ENCODE measurements around the gene ATP1B1.

ATP1B1 gene

GRCh38 chr1:169090900-169091311 lies 15.6 kb upstream of the ATP1B1 start:
- no peaks in the 10 kb centered on the region for H4K20me1 ChIP-seq (ENCODE audit: insufficient read depth, low read length)
- H2AFZ ChIP-seq (ENCODE audit: low read length), result no peak overlapping the region
- no peak overlapping the region for H3K27ac ChIP-seq (ENCODE audit: low read length)
- no peaks in the 10 kb centered on the region for H3K79me2 ChIP-seq (ENCODE audit: low read length)
- no peak overlapping the region for H3K4me2 ChIP-seq (ENCODE audit: low read depth, low read length)
- H3K27me3 ChIP-seq (replicated peaks; ENCODE audit: insufficient read depth, low read length), result no peaks in the 10 kb centered on the region
- no peaks in the 10 kb centered on the region for H3F3A ChIP-seq (ENCODE audit: insufficient read depth, low read length)
- TF ChIP-seq EZH2 (optimal IDR thresholded peaks at IDR 0.05; ENCODE audit: low read depth, low read length) (no peak), CTCF (IDR thresholded peaks at IDR 0.05; ENCODE audit: low read length) (no peak), EZH2phosphoT487 (IDR thresholded peaks at IDR 0.05; ENCODE audit: low read length) (no peak)
- H3K9me3 ChIP-seq (replicated peaks; ENCODE audit: insufficient read depth, low read length), result no peaks in the 10 kb centered on the region
- no peaks in the 10 kb centered on the region for H3K9me2 ChIP-seq (replicated peaks; ENCODE audit: insufficient read depth, low read length)
- H3K4me1 ChIP-seq (ENCODE audit: low read length), result no peaks in the 10 kb centered on the region
- no peak overlapping the region for H3K9ac ChIP-seq (ENCODE audit: low read length)
- H3K4me3 ChIP-seq (ENCODE audit: low read length), result no peak overlapping the region
- H3K36me3 ChIP-seq (replicated peaks; ENCODE audit: insufficient read depth, low read length), result no peaks in the 10 kb centered on the region
- DNase-seq, result no peak

- TF ChIP-seq EZH2 (optimal IDR thresholded peaks at IDR 0.05; ENCODE audit: low read depth, low read length), result no peak
- TF ChIP-seq CTCF (IDR thresholded peaks at IDR 0.05; ENCODE audit: low read length), result no peak
- TF ChIP-seq EZH2phosphoT487 (IDR thresholded peaks at IDR 0.05; ENCODE audit: low read length), result no peak
- Histone ChIP-seq H3K9ac (ENCODE audit: low read length) (no peak overlapping the region), H3K9me2 (replicated peaks; ENCODE audit: insufficient read depth, low read length) (no peaks in the 10 kb centered on the region), H3K36me3 (replicated peaks; ENCODE audit: insufficient read depth, low read length) (no peaks in the 10 kb centered on the region), H3K9me3 (replicated peaks; ENCODE audit: insufficient read depth, low read length) (no peaks in the 10 kb centered on the region), H3K79me2 (ENCODE audit: low read length) (no peaks in the 10 kb centered on the region), H2AFZ (ENCODE audit: low read length) (no peak overlapping the region), H3K27me3 (replicated peaks; ENCODE audit: insufficient read depth, low read length) (no peaks in the 10 kb centered on the region), H3F3A (ENCODE audit: insufficient read depth, low read length) (no peaks in the 10 kb centered on the region), H3K4me1 (ENCODE audit: low read length) (no peaks in the 10 kb centered on the region), H4K20me1 (ENCODE audit: insufficient read depth, low read length) (no peaks in the 10 kb centered on the region), H3K27ac (ENCODE audit: low read length) (no peak overlapping the region), H3K4me2 (ENCODE audit: low read depth, low read length) (no peak overlapping the region), H3K4me3 (ENCODE audit: low read length) (no peak overlapping the region)
- no peak for DNase-seq
Observed at GRCh38 chr1:169091480-169091941, 15.0 kb upstream of the ATP1B1 start.

- Histone ChIP-seq H3K9ac (ENCODE audit: low read length) (no peak overlapping the region), H3K9me3 (replicated peaks; ENCODE audit: insufficient read depth, low read length) (no peaks in the 10 kb centered on the region), H3K4me2 (ENCODE audit: low read depth, low read length) (no peak overlapping the region), H4K20me1 (ENCODE audit: insufficient read depth, low read length) (no peaks in the 10 kb centered on the region), H3K79me2 (ENCODE audit: low read length) (no peaks in the 10 kb centered on the region), H3K4me1 (ENCODE audit: low read length) (no peaks in the 10 kb centered on the region), H3K27ac (ENCODE audit: low read length) (no peak overlapping the region), H3K9me2 (replicated peaks; ENCODE audit: insufficient read depth, low read length) (no peaks in the 10 kb centered on the region), H3K36me3 (replicated peaks; ENCODE audit: insufficient read depth, low read length) (no peaks in the 10 kb centered on the region), H3K27me3 (replicated peaks; ENCODE audit: insufficient read depth, low read length) (no peaks in the 10 kb centered on the region), H3F3A (ENCODE audit: insufficient read depth, low read length) (no peaks in the 10 kb centered on the region), H2AFZ (ENCODE audit: low read length) (no peak overlapping the region), H3K4me3 (ENCODE audit: low read length) (no peak overlapping the region)
- DNase-seq, result no peak
- TF ChIP-seq CTCF (IDR thresholded peaks at IDR 0.05; ENCODE audit: low read length) (no peak), EZH2phosphoT487 (IDR thresholded peaks at IDR 0.05; ENCODE audit: low read length) (no peak)
Observed at GRCh38 chr1:169092399-169092798, 14.1 kb upstream of the ATP1B1 start.

Measured in MM.1S (cell line).